CD14-positive monocyte (primary cell): ENCODE data around the gene HES6. TPM values are rescaled to one million over a fixed set of nuclear protein-coding genes. Genes with fewer than 3 reads are reported as not detected.

Experiments used
- DNase-seq, 3 donors: peaks; one replicate each; pipeline ENCODE4 v3.0.0-alpha.2; 2011 to 2022
- H2AFZ ChIP-seq: 2 replicates; pipeline ENCODE4 v1.6.0; 2012; ENCODE audit warnings: mild to moderate bottlenecking, low read depth, low read length, inconsistent platforms; ENCODE audit not compliant: insufficient read depth, poor library complexity, severe bottlenecking
- H3K27ac ChIP-seq, 2 donors: 1 replicate in 1 of 2; 2 replicates in 1 of 2; pipeline ENCODE4 v1.5.1; 2012 to 2013; ENCODE audit warnings: low read length in 2 of 2, control low read depth in 1 of 2, inconsistent platforms in 1 of 2, low read depth in 1 of 2, mild to moderate bottlenecking in 1 of 2
- H3K27me3 ChIP-seq, 2 donors: one replicate each; pipeline versions ENCODE4 v1.6.0 to v1.6.1; 2011 to 2013; ENCODE audit warnings: low read length in 2 of 2; ENCODE audit not compliant: control insufficient read depth in 2 of 2, insufficient read depth in 2 of 2
- H3K36me3 ChIP-seq, 2 donors: replicated peaks in 1 of 2; 1 replicate in 1 of 2; 2 replicates in 1 of 2; pipeline versions ENCODE4 v1.5.1 to v1.6.1; 2012 to 2013; ENCODE audit warnings: low read length in 2 of 2, control low read depth in 1 of 2, inconsistent platforms in 1 of 2, mild to moderate bottlenecking in 1 of 2; ENCODE audit not compliant: insufficient read depth in 2 of 2, control insufficient read depth in 1 of 2
- H3K4me1 ChIP-seq, 2 donors: 1 replicate in 1 of 2; 2 replicates in 1 of 2; pipeline versions ENCODE4 v1.5.1 to v1.6.1; 2012 to 2013; ENCODE audit warnings: low read length in 2 of 2, control low read depth in 1 of 2, inconsistent platforms in 1 of 2, mild to moderate bottlenecking in 1 of 2, moderate library complexity in 1 of 2; ENCODE audit not compliant: insufficient read depth in 2 of 2, control insufficient read depth in 1 of 2
- H3K4me2 ChIP-seq: replicated peaks from 2 replicates; pipeline ENCODE3; 2012; ENCODE audit warnings: low read length, moderate library complexity, mild to moderate bottlenecking; ENCODE audit not compliant: poor library complexity, severe bottlenecking; ENCODE audit errors: extremely low read depth
- H3K4me3 ChIP-seq, 3 experiments: fragments of 200-600 bp in 1 of 3; sonication (generic) in 1 of 3; replicated peaks in 1 of 3; 1 replicate in 2 of 3; 2 replicates in 1 of 3; pipeline ENCODE4 v1.5.1; 2011 to 2013; ENCODE audit warnings: low read length in 3 of 3, mild to moderate bottlenecking in 3 of 3, control low read depth in 2 of 3, low read depth in 2 of 3, inconsistent platforms in 1 of 3, moderate library complexity in 1 of 3
- H3K79me2 ChIP-seq: 2 replicates; pipeline ENCODE4 v1.6.0; 2012; ENCODE audit warnings: mild to moderate bottlenecking, control low read depth, inconsistent platforms, low read length, moderate library complexity; ENCODE audit not compliant: insufficient read depth
- H3K9ac ChIP-seq: 2 replicates; pipeline ENCODE4 v1.6.0; 2017; ENCODE audit warnings: low read length, mild to moderate bottlenecking; ENCODE audit not compliant: insufficient read depth, poor library complexity, severe bottlenecking
- H3K9me3 ChIP-seq, 2 donors: replicated peaks in 1 of 2; 1 replicate in 1 of 2; 2 replicates in 1 of 2; pipeline versions ENCODE4 v1.5.1 to v1.6.1; 2012 to 2013; ENCODE audit warnings: low read length in 2 of 2, control low read depth in 1 of 2; ENCODE audit not compliant: control insufficient read depth in 1 of 2, insufficient read depth in 1 of 2
- H4K20me1 ChIP-seq: 2 replicates; pipeline ENCODE4 v1.6.0; 2012; ENCODE audit warnings: mild to moderate bottlenecking, low read length, control low read depth, moderate library complexity; ENCODE audit not compliant: insufficient read depth
- H3K27ac Mint-ChIP-seq, 7 donors: one replicate each; pipeline ENCODE4 v1.8.0; 2020; ENCODE audit warnings: mild to moderate bottlenecking in 7 of 7, mixed read lengths in 7 of 7, moderate library complexity in 6 of 7, inconsistent platforms in 2 of 7
- H3K27me3 Mint-ChIP-seq, 3 donors: one replicate each; pipeline ENCODE4 v1.8.0; 2021 to 2022; ENCODE audit warnings: low read depth in 3 of 3, mild to moderate bottlenecking in 3 of 3, mixed read lengths in 3 of 3, moderate library complexity in 3 of 3, inconsistent platforms in 1 of 3
- H3K36me3 Mint-ChIP-seq, 2 donors: one replicate each; pipeline ENCODE4 v1.8.0; 2020; ENCODE audit warnings: mixed read lengths in 2 of 2, inconsistent platforms in 1 of 2, mild to moderate bottlenecking in 1 of 2
- H3K4me1 Mint-ChIP-seq: one replicate; pipeline ENCODE4 v1.8.0; 2020; ENCODE audit warnings: mild to moderate bottlenecking, mixed read lengths
- H3K4me3 Mint-ChIP-seq, 2 donors: one replicate each; pipeline ENCODE4 v1.8.0; 2020; ENCODE audit warnings: mild to moderate bottlenecking in 2 of 2, mixed read lengths in 2 of 2, moderate library complexity in 1 of 2
- H3K9me3 Mint-ChIP-seq, 7 donors: one replicate each; pipeline ENCODE4 v1.8.0; 2020 to 2022; ENCODE audit warnings: mixed read lengths in 7 of 7, mild to moderate bottlenecking in 6 of 7, moderate library complexity in 6 of 7, inconsistent platforms in 2 of 7
- CTCF ChIP-seq: fragments of 200-600 bp; IDR thresholded peaks from one replicate; pipeline ENCODE4 v1.8.0; 2022; ENCODE audit warnings: antibody characterized with exemption, mild to moderate bottlenecking
- WGBS: methylation state at CpG from one replicate; pipeline ENCODE4 v1.1.5; 2013; ENCODE audit warnings: missing lambda C conversion rate; ENCODE audit not compliant: insufficient coverage; 5-methylcytosine and 5-hydroxymethylcytosine counted together
- intact Hi-C, 2 donors: fragments of 100-400 bp; cut with micrococcal nuclease; formaldehyde crosslinking; loops; one replicate each; pipeline versions ENCODE4 v1.15.0 to v1.15.1; 2023
- polyA plus RNA-seq, 3 donors: library from polyadenylated mRNA; depleted of rRNA in 1 of 3; unstranded in 2 of 3; stranded (reverse) in 1 of 3; fragments of 300-500 nt in 2 of 3; fragments of >200 nt in 1 of 3; fragmentation: Illumina TruSeq in 2 of 3; gene quantifications; 1 replicate in 2 of 3; 2 replicates in 1 of 3; pipeline ENCODE4 v1.2.3, GENCODE V29; 2012 to 2021

Gene HES6
- polyA plus RNA-seq, 3 donors: 2.1 to 4.0 (median 2.8) TPM

- DNase-seq: no peak
- no peaks in the 10 kb centered on the region for H3K27me3 ChIP-seq
- H3K27me3 Mint-ChIP-seq: peaks cover 0 to 1% (median 0%) of the 10 kb centered on the region in 3 donors
- peaks cover 12 to 38% of the 10 kb centered on the region in 2 donors for H3K36me3 Mint-ChIP-seq
- H3K79me2 ChIP-seq: peaks cover 85% of the 10 kb centered on the region
- no peak overlapping the region for H3K4me2 ChIP-seq
- H3K36me3 ChIP-seq: no peaks in the 10 kb centered on the region
- no peak overlapping the region for H3K9ac ChIP-seq
- H2AFZ ChIP-seq: no peak overlapping the region
- peaks cover 0 to 3% (median 0%) of the 10 kb centered on the region in 7 donors for H3K9me3 Mint-ChIP-seq
- no peak overlapping the region for H3K4me3 Mint-ChIP-seq
- no peak overlapping the region for H3K27ac ChIP-seq
- peak overlapping the region in 4 of 7 donors; percentile 1 to 74 (median 30) for H3K27ac Mint-ChIP-seq
- intact Hi-C loops: no loop called here
- peaks cover 13 to 14% of the 10 kb centered on the region in 2 donors for H3K4me1 ChIP-seq
- TF ChIP-seq CTCF: no peak
- H3K4me1 Mint-ChIP-seq: peaks cover 35% of the 10 kb centered on the region
- no peaks in the 10 kb centered on the region for H3K9me3 ChIP-seq
- peaks cover 81% of the 10 kb centered on the region for H4K20me1 ChIP-seq
- WGBS: 99% methylated on average over 12 of the region's 17 CpGs
- no peak overlapping the region for H3K4me3 ChIP-seq
Observed at GRCh38 chr2:238282861-238283738, 43.3 kb upstream of the HES6 start.

- Histone ChIP-seq H3K36me3 (peaks cover 8 to 9% of the 10 kb centered on the region in 2 donors), H2AFZ (no peak overlapping the region), H3K4me2 (no peak overlapping the region), H3K9me3 (no peaks in the 10 kb centered on the region), H3K4me1 (peaks cover 3% of the 10 kb centered on the region in 2 donors), H3K27me3 (no peaks in the 10 kb centered on the region), H4K20me1 (peaks cover 84% of the 10 kb centered on the region), H3K4me3 (no peak overlapping the region), H3K9ac (no peak overlapping the region), H3K27ac (no peak overlapping the region), H3K79me2 (peaks cover 73% of the 10 kb centered on the region)
- no peak for TF ChIP-seq CTCF
- Mint-ChIP-seq H3K4me1 (peaks cover 25% of the 10 kb centered on the region), H3K27me3 (peaks cover 0 to under 1% (median 0%) of the 10 kb centered on the region in 3 donors), H3K27ac (peak overlapping the region in 3 of 7 donors; percentile 2 to 47 (median 14)), H3K4me3 (no peak overlapping the region), H3K9me3 (peaks cover 0 to 2% (median 0%) of the 10 kb centered on the region in 7 donors), H3K36me3 (peaks cover 20 to 45% of the 10 kb centered on the region in 2 donors)
- no peak for DNase-seq
- WGBS: 94% methylated on average over 11 of the region's 13 CpGs
- intact Hi-C loops: no loop called here
Observed at GRCh38 chr2:238281826-238282480, 42.1 kb upstream of the HES6 start.
